ENCODE data around the gene GALNT15.

GALNT15 gene, protein sequence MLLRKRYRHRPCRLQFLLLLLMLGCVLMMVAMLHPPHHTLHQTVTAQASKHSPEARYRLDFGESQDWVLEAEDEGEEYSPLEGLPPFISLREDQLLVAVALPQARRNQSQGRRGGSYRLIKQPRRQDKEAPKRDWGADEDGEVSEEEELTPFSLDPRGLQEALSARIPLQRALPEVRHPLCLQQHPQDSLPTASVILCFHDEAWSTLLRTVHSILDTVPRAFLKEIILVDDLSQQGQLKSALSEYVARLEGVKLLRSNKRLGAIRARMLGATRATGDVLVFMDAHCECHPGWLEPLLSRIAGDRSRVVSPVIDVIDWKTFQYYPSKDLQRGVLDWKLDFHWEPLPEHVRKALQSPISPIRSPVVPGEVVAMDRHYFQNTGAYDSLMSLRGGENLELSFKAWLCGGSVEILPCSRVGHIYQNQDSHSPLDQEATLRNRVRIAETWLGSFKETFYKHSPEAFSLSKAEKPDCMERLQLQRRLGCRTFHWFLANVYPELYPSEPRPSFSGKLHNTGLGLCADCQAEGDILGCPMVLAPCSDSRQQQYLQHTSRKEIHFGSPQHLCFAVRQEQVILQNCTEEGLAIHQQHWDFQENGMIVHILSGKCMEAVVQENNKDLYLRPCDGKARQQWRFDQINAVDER

GRCh38 chr3:16174389-16174788 is at the start of gene GALNT15:
GALNT15 (plus strand) TSS chr3:16174680; CDS start chr3:16175152, 472 bp downstream.
- peak; percentile 8 for DNase-seq

DNA sequence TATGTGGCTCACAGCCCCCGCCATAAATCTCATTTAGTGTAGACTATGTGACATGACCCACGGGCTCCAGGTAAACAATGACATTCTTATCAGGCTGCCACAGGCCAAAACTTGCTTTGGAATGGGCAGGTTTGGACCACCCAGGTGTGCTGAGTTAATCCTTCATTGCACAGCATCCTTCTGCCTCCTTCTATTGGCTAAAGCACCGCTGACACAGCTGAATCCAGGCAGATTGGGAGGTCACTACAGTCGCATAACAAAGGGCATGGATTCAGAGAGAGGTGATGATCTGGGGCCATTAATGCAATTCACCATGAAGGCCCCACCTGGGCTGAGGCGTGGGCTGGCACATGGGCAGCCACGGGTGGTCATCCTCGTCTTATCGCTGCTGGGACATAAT is 47.8 kb upstream of the GALNT15 start:
- DNase-seq = no peak

DNA sequence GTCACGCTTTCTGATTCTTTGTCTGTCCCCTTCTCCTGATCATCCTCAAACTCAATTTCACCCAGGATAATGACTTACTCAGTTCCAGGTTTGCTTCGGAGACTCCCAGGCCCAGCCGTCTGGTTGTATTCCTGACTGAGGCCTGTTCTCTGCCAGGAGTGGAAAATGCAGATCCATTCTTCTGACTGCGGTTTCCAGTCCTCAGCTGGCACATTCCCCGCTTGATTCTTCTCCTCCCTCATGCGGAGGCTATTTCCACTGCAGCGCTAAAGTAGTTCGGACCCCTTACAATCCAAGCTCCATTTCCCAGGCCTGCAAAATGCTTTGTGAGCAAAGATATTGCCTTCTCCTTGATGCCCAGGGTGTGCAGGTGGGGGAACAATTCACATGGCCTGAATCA is 47.2 kb upstream of the GALNT15 start:
- no peak for DNase-seq

DNA sequence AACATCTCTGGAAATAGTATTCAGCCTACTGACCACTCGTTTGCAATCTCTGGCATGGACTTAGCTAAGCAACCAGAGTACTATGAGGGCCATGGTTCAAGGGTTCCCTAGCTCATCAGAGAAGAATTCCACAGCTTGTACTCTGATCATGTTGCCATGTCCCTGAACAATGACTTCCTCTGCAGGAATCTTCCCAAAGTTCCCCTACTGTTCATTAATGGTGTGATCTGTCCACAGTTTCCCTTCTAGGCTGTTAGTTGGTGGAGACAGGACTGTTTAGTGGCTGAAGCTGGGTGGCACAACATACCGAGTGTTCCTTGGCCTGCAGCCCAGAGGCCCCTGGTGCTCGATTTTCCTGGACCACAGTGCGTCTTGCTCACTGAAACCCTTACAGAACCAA is 44.4 kb upstream of the GALNT15 start:
- no peak for DNase-seq

DNA sequence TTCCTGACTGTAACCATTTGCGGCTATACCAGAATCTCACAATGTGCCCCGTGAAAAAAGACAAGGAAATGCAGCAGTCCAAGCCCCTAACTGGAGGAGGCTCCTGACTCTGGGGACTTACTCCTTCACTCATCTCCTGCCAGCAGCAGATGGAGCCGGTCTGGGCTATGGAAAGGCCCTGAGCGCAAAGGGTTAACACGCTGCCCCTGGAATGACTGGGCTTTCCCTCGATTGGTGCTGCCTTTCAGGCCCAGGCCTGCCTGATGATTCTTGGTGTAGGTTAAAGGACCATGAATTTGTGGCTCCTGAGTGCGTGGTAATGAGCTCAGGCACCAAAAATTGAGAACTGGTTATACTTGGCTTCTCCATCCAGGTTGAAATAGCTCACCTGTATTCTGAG is 42.3 kb upstream of the GALNT15 start:
- DNase-seq = no peak

- no peak for DNase-seq
These were observed 41.6 kb upstream of the GALNT15 start for GRCh38 chr3:16132928-16133327.

- DNase-seq = no peak
These were observed 40.1 kb upstream of the GALNT15 start for GRCh38 chr3:16134173-16134928.

- no peak for DNase-seq
These were observed 38.4 kb upstream of the GALNT15 start for GRCh38 chr3:16136055-16136454.

DNA sequence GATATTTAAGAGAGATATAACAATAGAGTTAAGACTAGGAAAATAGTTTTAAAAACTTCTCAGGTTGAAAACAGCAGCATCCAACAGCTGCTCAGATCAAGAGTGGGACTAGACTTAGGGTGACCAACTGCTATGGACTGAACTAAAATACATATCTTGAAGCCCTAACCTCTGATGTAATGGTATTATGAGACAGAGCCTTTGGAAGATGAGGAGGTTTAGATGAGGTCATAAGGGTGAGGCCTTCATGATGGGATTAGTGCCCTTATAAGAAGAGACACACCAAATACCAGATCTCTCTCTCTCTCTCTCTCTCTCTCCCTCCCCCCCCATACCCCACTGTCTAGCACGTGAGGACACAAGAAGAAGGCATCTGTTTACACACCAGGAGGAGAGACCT is 37.4 kb upstream of the GALNT15 start:
- DNase-seq = no peak

DNA sequence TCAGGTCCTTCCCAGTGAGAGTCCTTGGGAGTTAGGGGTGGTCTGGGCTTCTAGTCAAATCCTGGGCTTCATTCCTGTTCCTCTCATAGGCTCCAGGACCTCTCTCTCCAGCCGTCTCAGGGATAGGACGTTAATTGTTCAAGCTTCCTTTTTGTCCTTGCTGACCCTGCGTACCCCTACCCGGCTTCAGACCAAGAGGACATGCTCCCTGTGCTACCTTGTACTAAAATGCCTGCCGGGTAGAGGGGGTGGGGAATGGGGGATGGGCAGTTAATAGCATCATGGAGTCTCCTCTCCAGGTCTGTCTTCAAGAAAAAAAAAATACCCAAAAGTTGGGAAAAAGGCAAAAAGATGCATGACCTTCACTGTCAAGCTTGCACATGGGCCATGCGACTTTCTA is 36.5 kb upstream of the GALNT15 start:
- no peak for DNase-seq

DNA sequence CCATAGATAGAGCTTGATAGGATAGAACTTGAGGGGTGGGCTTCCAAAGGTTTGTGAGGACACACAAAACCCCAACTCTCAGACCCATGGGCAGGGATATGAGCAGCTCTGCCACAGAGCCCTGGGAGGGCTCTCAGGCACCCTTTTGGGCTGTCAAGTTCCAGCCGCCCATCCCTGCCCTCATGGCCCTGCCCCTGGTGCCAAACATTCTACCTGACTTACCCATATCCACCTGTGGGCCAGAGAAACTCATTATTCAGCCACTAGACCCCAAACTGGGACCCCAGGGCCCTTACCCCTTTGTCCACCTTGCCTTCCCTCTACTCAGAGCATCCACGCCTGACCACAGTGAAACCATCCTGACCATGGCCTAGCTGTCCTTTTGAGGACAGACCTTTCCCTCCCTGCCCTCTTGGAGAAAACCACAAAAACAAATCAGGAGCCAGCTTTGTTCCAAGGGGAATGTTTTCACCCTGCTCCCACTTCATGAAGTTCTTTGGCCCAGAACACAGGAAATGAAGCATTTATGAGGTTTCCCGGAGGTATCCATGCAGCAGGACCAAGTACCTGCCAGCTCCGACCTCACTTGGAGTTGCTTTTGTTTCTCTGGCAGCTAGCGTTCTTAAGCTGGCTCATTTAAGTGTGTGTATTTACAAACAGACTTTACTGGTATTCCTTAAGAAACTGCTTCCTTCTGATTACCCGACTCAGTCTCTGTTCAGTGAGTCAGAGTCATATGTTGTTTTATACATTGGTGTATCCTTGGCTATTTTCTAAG is 34.2 kb upstream of the GALNT15 start:
- DNase-seq = no peak

DNA sequence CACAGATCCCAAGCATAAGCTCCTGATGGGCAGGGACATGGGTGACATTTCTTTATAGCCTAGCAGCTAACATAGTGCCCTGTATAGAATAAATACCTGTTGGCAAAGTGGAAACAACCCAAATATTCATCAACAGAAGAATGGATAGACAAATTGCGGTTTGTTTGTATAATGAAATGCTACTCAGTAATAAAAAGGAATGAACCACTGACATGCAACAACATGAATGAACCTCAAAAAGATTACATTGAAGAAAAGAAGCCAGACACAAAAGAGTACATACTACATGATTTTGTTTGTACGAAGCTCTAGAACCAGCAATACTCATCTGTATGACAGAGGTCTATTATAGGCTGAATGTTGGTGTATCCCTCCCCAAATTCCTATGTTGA is 33.6 kb upstream of the GALNT15 start:
- DNase-seq = no peak

GRCh38 chr3:16142350-16143025 is 32.0 kb upstream of the GALNT15 start:
- no peak for DNase-seq

DNA sequence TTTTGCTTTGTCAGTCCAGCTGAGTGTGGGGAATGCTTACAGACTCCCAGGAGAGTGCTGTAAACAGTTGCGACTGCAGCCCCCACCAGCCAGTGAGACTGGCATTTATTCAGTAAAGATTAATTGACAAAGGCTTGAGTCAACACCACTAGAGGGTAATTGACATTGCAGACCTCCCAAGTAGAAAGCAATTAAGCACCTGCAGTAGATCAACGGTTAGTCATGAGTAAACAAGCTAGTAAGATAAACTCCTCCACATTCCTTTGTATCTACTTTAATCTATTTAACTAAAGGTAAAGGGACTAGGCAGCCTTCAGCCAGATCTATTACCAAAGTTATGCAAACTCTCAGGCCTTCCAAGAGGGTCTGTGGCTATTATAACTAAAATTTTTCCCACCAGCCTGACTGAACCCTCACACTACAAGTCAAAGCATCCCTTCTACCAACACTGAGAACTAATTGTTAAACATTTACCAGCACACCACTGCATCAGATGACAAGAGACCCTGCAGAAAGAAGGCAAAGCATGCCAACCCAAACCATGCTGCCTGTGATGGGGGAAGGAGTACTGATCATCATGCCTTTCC is 30.5 kb upstream of the GALNT15 start:
- no peak for DNase-seq

DNA sequence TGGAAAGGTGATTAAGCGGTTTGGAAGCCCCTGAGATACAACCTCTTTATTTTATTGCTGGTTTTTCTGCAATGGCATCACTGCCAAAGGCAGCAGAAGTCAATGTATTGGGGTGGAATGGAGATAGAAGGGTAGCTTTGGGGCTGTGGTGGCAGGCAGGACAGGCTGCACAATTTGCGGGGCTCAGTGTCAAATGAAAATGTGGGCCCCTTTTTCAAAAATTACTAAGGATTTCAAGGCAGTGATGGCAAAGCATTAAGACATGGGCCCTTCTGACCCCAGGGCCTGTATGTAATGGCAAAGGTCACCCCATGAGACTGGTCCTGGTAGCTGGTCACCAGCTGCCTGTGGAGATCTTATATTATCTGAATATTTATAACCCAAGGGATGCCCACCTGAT is 29.3 kb upstream of the GALNT15 start:
- DNase-seq = no peak

DNA sequence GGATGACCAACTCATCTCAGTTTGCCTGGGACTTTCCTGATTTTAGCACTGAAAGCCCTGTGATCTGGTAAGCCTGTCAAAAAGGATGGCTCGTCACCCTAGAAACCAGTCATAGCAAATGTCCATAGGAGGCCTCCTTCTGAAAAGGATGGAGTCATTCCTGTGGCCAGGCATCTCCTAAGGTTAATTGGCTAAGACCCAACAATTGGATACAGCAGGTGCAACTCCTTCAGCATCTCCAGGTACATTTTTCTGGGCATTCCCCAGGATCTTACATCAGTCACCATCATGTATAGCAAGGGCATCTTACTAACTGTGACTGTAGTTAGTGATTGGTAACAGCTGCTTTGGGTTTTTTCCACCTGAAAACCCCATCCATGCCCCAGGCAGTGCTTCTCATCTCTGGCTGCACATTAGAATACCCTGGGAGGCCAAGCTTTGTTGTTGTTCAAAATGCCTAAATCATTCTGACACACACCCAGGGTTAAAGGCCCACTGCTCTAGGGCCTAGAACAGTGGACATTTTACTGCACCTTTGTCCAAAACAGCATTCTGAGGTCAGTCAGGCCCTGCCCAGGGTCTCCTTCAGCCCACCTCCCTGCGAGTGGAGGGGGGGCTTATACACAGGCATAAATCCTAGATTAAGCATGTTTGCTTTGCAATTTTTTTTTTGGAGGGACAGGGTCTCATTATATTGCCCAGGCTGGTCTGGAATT is 28.3 kb upstream of the GALNT15 start:
- DNase-seq = no peak

DNA sequence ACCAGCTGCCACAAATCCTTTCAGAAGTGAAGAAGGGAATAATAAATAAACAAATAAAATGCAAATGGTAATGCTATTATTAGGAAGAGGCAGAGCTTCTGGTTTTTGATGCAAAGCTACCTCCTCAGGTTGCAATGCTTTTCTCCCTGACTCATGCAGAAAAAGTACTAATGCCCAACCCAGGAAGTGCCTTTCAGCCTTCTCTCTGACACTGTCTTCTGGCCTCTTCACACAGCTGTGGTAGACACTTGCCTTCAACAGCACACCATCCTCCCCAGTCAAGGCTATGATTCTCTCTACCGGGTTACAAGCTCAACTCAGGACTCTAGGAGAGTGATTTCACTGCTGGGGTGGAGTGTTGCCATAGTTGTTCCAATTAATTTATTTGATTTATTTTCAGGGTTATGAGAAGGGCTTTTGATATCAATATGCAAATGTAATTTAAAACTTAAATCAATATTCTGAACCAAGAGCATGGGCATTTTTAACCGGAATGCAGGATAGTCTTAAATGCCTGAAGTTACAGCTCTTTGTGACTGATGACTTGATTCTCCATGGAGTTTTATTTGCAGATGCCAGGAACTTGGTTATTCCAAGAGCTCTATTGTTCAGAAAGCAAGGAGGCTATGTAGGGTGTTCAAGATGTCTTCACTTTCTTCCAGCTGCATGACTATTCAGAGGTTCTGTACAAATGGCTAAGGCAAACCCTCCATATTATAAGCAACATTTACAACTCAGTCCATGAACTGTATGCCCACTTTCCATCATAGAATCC is 27.1 kb upstream of the GALNT15 start:
- DNase-seq = no peak

DNA sequence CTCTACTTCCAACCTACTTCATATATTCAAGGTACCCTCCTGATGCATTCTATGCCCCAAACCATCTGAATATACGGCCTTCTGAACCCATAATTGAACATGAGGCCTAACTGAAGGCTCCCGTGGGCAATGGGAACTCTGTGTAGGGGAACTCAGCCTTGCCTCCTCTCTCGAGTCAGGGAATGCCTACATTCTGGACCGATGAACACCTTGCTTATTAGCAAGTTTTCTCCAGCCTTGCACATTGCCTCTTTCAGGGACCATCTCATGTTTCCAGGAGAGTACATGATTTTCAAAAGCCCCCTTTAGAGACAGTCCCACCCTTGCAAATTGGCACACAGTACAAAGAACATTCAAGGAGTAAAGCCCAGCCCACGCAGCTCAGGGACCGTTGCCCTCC is 26.3 kb upstream of the GALNT15 start:
- no peak for DNase-seq

DNA sequence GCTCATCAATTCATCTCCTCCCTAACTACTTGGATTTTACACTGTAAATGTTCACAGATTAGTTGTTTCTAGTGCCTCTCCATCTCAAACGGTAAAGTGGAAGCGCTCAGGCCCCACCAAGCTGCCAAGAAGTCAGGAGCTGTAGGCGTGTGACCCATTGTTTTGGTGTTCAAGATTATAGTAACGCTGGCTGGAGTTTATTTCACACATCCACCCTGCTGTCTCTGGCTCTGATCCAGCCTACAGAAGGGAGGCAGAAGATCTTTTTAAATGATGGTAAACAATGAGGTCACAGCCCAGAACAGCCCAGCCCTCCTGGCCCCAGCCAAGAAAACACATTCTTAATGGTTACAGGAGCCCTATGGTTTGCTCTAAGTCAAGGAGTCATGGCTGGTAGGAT is 25.7 kb upstream of the GALNT15 start:
- no peak for DNase-seq

GRCh38 chr3:16150285-16150684 is 24.2 kb upstream of the GALNT15 start:
- DNase-seq = no peak

DNA sequence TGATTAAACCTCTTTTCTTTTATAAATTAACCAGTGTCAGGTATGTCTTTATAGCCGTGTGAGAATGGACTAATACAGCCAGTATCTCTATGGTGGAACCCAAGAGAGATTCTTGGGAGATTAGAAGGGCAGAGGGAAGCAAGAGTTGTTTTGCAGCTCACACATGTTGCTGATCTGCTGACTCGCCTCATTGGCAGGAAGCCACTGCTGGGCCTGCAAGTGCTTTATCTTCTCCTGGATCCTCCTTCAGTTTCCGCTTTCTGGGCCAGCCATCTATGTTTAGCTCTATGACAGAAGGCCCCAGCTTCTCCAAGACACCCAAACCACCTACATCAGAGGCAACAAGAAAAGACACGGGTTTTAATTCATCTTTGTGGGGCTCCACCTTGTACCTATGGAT is 23.4 kb upstream of the GALNT15 start:
- no peak for DNase-seq
